Neural cell (in vitro differentiated cells): ENCODE measurements around the gene ZNRF1.

ENCODE experiments used
- POLR2AphosphoS5 ChIP-seq: IDR thresholded peaks from 2 replicates; pipeline ENCODE4 v1.6.1; 2012
- RAD21 ChIP-seq: fragments of 450-650 bp; conservative IDR thresholded peaks from 2 replicates; pipeline ENCODE4 v1.6.1; 2014; ENCODE audit warnings: antibody characterized with exemption, mild to moderate bottlenecking, moderate library complexity
- TAF1 ChIP-seq: IDR thresholded peaks from 2 replicates; pipeline ENCODE4 v1.6.1; 2012; ENCODE audit warnings: low read depth
- TF ChIP-seq, protein P1 (sequence below): fragments of 450-650 bp; IDR thresholded peaks from 2 replicates; pipeline ENCODE4 v1.5.1; 2014; ENCODE audit warnings: antibody characterized with exemption, mild to moderate bottlenecking, moderate library complexity; ENCODE audit not compliant: poor library complexity, severe bottlenecking
- TF ChIP-seq, protein P2 (sequence below): IDR thresholded peaks from 2 replicates; pipeline ENCODE4 v1.6.1; 2012; ENCODE audit warnings: borderline replicate concordance

DNA sequence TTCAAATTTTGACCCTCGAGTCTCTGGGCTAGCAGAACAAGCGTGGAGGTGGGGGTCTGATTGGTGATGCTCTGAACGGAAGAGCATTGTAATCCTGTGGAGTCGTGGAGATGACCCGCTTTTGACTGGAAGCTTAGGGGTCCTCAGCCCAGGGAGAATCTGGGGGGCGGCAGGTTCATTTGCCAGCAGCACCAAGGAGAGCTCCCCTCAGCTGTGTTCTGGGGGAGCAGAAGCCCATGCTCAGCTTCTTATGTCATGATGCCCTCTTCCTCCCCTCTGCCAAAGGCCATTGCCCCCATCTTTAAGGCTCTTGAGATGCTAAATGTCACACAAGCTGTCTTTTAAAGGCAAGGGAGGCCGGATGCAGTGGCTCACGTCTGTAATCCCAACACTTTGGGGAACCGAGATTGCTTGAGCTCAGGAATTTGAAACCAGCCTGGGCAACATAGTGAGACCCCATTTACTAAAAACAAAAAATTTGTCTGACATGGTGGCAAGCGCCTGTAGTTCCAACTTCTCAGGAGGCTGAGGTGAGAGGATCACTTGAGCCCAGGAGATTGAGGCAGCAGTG lies 98.5 kb downstream of the ZNRF1 start:
- TF ChIP-seq, protein P1, sequence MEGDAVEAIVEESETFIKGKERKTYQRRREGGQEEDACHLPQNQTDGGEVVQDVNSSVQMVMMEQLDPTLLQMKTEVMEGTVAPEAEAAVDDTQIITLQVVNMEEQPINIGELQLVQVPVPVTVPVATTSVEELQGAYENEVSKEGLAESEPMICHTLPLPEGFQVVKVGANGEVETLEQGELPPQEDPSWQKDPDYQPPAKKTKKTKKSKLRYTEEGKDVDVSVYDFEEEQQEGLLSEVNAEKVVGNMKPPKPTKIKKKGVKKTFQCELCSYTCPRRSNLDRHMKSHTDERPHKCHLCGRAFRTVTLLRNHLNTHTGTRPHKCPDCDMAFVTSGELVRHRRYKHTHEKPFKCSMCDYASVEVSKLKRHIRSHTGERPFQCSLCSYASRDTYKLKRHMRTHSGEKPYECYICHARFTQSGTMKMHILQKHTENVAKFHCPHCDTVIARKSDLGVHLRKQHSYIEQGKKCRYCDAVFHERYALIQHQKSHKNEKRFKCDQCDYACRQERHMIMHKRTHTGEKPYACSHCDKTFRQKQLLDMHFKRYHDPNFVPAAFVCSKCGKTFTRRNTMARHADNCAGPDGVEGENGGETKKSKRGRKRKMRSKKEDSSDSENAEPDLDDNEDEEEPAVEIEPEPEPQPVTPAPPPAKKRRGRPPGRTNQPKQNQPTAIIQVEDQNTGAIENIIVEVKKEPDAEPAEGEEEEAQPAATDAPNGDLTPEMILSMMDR = no peak
- TF ChIP-seq, protein P2, sequence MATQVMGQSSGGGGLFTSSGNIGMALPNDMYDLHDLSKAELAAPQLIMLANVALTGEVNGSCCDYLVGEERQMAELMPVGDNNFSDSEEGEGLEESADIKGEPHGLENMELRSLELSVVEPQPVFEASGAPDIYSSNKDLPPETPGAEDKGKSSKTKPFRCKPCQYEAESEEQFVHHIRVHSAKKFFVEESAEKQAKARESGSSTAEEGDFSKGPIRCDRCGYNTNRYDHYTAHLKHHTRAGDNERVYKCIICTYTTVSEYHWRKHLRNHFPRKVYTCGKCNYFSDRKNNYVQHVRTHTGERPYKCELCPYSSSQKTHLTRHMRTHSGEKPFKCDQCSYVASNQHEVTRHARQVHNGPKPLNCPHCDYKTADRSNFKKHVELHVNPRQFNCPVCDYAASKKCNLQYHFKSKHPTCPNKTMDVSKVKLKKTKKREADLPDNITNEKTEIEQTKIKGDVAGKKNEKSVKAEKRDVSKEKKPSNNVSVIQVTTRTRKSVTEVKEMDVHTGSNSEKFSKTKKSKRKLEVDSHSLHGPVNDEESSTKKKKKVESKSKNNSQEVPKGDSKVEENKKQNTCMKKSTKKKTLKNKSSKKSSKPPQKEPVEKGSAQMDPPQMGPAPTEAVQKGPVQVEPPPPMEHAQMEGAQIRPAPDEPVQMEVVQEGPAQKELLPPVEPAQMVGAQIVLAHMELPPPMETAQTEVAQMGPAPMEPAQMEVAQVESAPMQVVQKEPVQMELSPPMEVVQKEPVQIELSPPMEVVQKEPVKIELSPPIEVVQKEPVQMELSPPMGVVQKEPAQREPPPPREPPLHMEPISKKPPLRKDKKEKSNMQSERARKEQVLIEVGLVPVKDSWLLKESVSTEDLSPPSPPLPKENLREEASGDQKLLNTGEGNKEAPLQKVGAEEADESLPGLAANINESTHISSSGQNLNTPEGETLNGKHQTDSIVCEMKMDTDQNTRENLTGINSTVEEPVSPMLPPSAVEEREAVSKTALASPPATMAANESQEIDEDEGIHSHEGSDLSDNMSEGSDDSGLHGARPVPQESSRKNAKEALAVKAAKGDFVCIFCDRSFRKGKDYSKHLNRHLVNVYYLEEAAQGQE = no peak
- TF ChIP-seq TAF1 (no peak), POLR2AphosphoS5 (no peak), RAD21 (no peak)
